ENCODE results near the gene SUGCT. TPM values are rescaled to one million over a fixed set of nuclear protein-coding genes. Genes with fewer than 3 reads are reported as not detected.

SUGCT gene
- total RNA-seq, 1 experiment from 2014 or later: 12.4 TPM

DNA sequence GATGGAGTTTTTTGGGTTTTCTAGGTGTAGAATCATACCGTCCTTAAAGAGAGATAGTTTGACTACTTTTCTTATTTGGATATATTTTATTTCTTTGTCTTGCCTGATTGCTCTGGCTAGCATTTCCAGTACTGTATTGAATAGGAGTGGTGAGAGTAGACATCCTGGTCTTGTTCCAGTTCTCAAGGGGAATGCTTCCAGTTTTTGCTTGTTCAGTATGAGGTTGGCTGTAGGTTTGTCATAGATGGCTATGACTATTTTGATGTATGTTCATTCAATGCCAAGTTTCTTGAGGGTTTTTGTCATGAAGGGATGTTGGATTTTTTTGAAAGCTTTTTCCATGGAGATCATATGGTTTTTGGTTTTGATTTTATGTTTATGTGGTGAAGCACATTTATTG, 676.9 kb downstream of the SUGCT start:
- DNase-seq (ENCODE audit: low read depth): no peak

DNA sequence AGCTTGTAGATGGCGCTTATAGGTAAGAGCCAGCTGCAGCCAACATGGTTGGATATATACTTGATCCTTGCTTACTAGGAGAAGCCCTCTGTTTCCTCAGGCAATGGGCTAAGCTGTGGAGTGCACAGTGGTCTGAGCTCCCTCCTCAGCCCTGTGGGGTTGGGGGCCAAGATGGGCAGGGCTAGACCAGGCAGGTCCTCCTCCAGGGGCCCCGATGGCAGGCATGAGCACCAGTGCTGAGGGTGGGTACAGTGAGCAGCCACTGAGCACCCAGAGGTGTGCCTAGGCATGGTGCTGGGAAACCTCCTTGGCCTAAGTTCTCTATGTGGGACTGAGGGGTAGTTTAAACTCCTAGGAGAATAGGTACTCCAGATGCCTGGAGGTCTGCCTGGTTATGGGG, 680.2 kb downstream of the SUGCT start:
- DNase-seq (ENCODE audit: low read depth): no peak

DNA sequence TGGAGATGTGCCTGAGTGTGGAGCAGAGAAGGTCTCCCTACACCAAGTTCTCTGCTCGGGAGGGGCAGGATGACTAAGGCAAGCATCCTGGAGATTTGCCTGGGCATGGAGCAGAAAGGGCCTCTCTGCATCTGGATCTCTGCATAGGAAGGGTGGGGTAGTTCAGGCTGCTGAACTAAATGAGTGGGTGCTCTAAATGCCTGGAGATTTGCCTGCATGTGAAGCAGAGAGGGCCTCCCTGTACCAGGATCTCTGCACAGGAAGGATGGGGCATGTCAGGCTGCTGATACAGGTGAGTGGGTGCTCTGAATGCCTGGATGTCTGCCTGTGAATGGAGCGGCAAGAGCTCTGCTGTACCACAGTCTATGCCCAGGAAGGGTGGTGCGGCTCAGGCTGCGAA, 680.7 kb downstream of the SUGCT start:
- DNase-seq (ENCODE audit: low read depth): peak; percentile 74

DNA sequence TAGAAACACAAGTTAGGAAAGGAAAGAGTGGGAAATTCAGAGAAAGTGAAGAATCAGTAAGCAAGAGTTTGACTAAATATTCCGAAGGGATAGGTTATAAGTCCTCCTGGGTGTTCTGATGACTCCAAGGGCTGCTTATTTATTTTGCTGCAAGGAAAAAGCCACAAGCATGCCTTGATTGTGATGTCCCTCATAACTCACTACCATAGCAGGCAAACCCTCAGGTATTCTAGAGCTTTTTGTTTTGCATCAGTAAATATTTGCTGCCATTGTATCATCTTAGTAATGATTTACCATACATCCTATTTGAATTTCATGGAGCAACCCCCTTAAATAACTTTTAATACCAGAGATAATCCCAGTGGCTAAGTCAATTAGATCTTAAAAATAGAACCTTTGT, 688.1 kb downstream of the SUGCT start:
- no peak for DNase-seq (ENCODE audit: low read depth)

DNA sequence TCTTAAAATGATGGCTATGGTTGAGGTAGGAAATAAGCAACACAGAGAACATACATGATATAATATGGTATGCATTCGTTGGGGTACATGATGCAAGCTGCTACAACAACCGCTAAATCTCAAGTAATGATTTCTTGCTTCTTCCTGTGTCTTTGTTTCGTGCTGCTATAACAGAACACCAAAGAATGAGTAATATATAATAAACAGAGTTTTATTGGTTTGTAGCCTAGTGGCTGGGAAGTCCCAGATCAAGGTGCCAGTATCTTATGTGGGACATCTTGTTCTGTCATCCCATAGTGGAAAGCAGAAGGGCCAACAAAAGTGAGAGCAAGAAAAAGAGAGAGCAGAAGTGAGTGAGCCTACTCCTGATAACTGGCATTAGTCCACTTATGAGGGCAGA, 689.7 kb downstream of the SUGCT start:
- no peak for DNase-seq (ENCODE audit: low read depth)

DNA sequence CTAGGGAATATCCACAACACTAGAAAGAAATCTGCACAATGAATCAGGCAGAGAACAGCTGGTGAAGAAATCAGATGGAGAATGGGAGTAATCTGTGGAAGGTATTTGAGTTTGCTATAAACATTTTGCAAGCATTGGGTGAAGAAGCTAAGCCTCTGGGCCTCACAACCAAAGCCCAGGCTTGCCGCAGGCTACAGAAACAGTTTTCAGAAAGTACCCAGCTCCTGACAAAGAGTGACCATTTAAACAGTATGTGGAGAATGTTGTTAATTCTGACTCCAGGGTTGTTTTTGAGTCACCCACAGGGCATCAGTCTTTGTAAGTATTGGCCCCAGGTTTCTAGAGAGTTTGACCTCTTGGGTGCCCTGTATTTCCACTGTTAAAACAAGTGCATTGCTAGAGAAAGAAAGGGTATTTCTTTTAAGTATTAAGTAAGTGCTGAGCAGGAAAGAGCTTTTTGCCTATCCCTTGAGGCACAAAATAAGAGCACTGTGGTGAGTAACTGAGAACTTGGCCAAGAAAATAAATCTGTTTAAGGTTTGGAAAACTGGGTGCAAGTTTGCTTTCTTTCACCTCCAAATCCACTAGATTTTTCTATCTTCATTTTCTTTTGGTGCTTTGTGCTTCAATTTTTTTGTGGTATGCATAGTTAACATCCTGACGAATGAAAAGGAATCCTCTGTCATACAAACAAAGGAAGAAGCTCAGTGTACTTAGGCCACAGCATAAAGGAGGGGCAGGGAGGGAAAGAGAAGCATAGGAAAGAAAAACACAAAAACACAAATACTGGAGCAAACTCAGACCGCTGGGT, 691.8 kb downstream of the SUGCT start:
- peak; percentile 75 for DNase-seq (ENCODE audit: low read depth)

DNA sequence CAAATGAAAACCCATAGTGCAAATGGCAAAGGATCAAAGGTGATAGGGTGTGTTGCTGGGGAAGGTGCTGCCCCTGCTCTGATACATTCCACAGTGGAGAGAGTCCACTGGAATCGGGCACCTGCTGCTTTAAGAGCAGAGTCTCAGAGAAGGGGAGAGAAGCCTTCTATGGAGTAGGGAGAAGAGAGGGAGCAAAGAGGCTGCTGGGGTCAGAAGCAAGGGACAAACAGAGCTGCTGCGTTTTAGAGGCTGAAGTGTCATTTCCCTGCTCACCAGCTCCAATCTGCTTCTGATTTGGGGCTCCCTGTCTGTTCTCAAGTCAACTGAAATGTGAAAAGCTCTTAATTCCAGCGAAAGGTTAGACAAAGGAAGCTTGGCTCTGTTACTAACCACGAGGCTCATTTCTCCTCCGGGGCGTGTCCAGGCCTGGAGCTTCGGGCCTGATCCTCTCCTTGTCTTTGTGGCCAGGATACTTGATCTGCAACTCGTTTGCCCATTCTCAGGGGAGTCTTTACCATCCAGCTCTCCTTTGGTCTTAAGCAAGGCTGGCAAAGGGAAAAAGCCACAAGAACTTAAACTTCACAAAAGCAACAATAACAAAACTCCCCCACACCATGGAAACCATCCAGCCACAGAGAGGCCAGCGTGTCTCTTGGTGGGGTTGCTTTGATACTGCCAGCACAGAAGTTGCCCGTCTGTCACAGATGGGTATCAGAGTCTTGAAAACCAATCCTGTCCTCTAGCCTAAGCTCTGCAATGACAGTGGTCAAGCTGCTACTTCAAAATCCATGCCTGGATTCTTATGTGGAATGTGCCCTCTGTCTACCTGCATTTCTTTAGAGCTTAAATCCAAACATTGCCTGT, 692.6 kb downstream of the SUGCT start:
- peak; percentile 91 for DNase-seq (ENCODE audit: low read depth)

DNA sequence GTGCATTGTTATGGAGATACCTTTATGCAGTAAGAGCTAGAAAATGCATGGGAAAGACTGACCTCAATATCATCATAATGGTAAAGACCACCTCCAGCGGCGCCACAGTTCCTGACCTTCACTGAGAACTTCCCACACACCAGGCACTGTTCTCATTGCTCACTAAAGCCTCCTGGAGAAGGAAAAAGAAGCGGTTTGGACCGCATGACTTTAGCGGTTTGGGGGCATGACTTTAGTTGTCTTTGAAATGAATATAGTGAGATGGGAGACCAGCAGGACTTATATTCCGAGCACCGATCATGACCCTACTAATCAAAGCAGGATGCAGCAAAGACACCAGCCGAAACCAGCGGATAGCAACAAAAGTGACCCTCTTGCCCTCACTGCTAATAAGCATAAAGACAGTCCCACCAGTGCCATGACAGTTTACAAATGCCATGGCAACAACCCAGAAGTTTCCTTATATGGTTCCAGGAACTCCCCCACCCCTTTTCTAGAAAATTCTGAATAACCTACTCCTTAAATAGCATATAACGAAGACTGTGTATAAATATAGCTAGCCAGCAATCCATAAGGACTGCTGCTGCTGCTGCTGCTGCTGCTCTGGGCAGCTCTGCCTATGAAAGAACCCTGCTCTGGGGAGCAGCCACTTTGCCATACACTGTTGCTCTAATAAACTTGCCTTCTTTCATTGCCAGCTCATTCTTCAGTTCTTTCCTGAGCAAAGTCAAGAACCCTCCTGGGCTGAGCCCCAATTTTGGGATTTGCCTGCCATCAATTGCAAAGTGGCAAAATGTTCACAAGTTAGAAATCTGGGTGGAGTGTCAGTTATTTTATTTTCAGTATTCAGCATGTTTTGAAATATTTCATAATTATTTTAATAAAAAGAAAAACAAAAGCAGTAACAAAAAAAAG, 694.1 kb downstream of the SUGCT start:
- DNase-seq (ENCODE audit: low read depth): no peak

DNA sequence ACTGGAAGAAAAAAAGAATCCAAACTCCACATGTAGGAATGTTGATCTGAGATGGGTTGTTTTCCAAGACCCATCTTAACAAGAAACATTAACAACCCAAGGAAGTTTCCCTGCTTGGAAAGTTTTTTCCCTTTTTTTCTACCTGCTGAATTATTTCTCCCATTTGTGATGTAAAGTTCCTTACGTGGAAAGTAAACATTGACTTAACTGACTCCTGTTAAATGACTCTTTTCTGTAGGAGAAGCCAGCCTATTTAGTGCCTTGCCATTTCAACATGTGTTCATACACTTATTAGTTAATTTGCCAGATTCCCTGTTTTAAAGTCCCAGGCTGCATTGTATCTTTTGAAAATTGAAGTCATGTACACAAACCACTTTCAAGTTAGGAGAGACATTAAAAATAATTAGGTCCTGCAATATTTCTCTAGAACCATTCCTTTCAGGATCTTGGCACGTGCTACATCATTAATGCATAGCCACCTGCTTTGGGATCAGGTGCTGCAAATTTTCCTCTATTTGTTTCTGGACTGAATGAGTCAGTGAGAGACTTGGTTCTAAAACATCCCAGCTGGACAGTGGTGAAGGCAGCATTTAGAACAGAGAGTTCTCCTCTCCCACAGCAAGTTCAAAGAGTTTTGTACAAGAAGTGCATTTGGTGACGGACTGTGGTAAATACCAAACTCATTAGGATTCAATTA, 698.5 kb downstream of the SUGCT start:
- DNase-seq (ENCODE audit: low read depth): no peak

DNA sequence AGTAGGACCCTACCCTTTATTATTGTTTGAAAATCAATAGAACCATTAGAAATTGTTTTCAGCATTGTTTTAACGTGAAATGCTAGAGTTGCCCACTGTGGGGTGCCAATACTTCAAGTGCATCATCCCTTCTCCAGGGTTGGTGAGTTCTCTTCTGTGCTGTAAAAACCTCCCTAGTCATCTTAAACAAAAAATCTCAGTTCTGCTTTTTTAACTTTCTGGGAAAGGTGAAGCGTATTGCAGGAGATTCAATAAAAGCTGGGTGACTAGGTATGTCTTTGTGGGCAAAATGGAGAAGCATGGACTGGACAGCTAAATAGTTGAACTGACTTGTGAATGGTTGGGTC, 699.1 kb downstream of the SUGCT start:
- DNase-seq (ENCODE audit: low read depth): peak; percentile 36

DNA sequence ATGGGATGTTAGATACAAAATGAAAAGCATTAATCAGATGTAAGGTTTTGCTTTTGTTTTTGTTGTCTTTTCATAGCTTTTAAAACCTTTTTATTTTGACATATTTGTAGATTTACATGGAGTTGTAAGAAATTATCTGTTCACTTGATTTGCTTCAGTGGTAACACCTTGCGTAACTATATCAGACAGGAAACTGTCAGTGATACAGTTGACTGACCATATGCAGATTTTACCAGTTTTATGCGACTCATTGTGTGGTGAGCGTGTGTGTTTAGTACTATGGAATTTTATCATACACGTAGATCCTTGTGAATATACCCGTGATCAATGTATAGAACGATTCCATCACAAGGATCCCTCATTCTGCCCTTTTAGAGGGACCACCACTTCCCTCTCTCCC, 701.4 kb downstream of the SUGCT start:
- peak; percentile 47 for DNase-seq (ENCODE audit: low read depth)

DNA sequence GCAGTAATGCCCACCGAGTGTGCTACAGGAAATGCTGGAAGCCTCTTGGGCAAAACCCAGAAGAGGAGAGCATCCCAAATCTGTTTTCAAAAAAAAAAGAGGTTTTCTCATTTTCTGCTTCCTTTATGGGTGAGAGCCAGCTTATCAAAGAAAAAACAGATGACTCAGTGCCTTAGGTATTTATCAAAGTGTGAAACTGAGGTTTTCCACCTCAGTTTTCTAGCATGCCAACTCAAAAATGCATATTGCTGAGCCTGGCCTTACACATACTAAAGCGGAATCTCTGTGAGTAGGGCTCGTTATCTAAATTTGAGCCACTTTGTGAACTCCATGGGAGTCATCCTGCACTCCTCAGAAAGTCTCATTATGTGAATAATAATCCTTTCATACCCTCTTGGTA, 705.1 kb downstream of the SUGCT start:
- peak; percentile 76 for DNase-seq (ENCODE audit: low read depth)

DNA sequence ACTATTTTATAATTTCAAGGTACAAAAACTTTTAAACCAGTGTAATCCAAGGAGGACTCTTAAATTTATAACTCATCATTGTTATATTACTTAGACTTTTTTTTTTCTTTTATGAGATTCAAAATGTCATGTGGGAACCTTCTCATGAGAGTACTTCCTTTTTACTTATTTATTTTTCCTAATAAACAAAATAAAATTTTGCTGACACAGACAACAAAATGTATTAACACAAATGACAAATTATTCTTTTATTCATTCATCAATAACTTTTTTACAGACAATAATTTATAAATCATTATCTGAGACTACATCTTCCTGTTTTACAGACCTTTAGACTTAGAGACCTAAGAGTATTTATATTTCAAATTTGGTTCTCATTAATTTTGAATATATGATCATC, 706.2 kb downstream of the SUGCT start:
- DNase-seq (ENCODE audit: low read depth): no peak

DNA sequence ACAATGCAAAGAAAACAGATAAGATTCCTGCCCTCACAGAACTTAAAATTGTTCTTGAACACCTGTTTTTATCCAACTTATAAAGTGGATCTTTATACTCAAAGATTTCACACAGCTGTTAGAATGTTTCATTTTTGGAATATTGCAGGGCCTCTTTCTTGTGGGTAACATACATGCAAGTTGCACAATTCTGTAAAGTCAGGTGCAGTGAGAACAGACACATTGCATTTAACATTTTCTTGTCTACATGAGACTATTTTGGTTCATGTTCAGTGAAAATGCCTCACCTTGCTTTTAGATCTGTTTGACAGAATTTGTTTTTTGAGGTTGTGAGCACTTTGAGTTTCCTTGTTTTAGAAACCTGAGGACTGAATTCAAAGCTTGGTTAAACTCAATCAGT, 707.8 kb downstream of the SUGCT start:
- DNase-seq (ENCODE audit: low read depth): no peak

DNA sequence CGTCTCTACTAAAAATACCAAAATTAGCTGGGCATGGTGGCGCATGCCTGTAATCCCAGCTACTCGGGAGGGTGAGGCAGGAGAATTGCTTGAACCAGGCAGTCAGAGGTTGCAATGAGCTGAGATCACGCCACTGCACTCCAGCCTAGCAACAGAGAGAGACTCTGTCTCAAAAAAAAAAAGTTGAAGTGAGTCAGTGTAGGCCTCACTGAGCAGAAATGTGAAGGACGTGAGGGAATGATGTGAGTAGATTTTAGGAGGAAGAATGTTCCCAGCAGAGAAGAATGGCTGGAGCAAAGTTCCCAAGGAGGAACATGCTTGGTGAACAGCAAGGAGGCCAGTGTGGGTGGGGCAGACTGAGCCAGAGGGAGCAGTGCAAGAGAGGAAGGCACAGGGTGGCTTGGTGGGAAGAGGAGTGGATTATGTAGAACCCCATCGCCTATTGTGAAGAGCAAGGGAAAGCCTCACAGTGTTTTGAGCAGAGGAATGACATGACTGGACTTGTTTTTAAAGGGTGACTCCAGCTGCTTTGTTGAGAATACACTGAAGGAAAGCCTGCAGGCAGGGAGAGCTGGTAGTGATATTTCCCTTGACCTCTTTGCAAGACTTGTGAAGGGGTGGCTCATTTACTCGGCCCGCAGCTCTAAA, 708.7 kb downstream of the SUGCT start:
- DNase-seq (ENCODE audit: low read depth): no peak

DNA sequence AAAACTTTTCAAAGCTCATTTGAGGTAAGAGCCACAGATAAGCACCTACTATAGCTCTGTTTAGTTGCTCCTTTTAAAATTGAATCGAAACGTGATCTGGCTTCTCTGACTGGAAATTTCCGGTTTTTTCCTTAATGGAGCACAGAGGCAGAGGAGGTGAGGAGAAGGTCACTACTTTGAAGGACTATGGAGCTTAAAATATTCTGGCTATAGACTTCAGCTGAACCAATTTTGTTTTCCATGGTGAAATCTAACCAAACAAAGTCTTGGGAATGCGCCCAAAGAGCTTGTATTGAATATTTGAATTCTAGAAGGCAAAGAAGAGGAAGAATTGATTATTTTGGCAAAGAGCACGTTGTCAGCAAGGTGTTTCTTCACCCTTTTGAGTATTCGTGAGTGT, 711.1 kb downstream of the SUGCT start:
- no peak for DNase-seq (ENCODE audit: low read depth)

DNA sequence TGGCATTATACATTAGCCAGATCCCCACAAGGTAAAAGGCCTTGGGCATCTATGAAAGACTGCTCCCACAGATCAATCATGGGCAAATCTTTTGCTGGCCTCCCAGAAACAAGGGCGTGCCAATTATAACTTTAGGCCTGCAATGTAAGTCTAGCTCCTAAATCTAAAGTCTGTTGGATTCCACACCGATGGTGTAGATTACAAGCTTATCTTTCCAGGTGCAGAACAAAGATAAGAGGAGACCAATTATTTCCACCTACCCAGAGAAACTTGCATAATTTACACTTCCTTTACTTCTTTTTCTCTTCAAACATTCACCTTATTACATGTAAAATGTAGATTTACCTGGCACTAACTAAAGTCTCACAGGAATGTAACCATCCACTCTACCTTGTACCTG, 713.1 kb downstream of the SUGCT start:
- no peak for DNase-seq (ENCODE audit: low read depth)

DNA sequence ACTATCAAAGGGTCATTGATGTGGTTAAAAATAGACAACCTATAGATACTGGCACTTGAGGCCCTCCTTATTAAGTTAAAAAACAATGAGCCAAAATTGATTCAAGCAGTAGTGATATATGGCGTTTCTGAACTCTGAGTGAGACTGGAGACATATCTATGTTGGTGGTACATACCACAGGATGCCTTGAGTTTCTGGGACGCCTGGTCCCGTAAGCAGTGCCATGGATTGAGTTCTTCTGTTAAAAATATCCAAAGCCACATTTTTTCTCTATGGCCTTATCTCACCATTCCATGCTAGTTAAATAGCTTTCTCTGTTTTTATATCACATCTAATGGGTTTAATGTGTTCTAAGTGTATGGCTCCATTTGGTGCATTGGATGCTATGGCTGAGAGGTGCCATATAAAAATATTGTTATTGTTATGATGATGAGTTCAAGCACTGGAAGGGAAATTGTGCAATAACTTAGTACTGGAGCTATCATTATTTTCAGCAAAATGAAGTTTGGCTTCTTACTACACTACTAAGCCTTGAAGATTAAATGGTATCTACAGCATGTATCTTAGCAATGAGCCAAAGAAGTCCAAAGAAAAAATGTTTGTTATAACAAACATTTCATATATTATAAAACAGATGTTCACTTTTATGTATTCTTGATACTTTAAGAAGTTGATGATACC, 713.9 kb downstream of the SUGCT start:
- DNase-seq (ENCODE audit: low read depth): no peak

DNA sequence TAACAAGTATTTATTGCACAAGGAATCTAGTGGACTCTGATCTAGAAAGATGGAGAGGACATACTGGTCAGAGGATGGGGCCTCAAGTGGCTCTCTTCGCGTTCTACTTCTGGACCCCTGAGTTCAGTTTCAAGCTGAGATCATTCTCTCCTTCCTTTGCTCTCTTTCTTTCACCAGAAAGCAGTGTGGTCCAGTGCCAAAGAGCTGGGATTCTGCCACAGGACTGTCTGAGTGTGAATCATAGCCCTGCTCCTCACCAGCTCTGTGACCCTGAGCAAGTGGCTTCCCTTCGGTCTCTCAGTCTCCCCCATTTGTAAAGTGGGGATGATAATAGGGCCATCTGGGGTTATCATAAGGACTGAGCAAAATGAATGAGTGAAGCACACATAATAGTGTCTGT, 715.2 kb downstream of the SUGCT start:
- peak; percentile 39 for DNase-seq (ENCODE audit: low read depth)

DNA sequence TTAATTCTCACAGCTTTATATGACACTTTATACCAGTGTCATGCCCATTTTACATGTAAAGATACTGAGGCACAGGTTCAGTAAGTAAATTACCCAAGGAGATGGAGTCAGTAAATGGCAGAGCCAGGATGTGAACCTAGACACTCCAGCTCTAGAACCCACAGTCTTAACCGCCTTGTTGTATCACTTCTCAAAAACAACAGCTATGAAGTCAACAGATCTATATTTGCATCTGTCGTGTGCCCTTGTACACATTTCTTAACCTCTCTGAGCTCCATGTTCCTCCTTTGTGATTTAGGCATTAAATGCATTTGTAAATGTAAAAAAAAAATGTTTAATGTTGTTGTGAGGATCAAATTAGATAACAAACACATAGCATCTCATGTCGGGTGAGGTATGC, 716.2 kb downstream of the SUGCT start:
- DNase-seq (ENCODE audit: low read depth): no peak

Measured in RPMI7951 (cell line).